Immature natural killer cell (primary cell): ENCODE data around the gene XCL1. TPM values are rescaled to one million over a fixed set of nuclear protein-coding genes. Genes with fewer than 3 reads are reported as not detected.
"Not testable (repeated sequence)": the region's sequence is repeated elsewhere in the genome, so short reads cannot be mapped to it uniquely, and the experiment has no call there.

Source experiments
- DNase-seq, 3 donors: peaks; one replicate each; pipeline ENCODE4 v3.0.0; 2022; ENCODE audit warnings: mixed read lengths in 1 of 3
- H3K27ac Mint-ChIP-seq, 6 donors: one replicate each; pipeline ENCODE4 v1.8.0; 2020; ENCODE audit warnings: mixed read lengths in 6 of 6, mild to moderate bottlenecking in 5 of 6, inconsistent platforms in 4 of 6, moderate library complexity in 3 of 6
- H3K27me3 Mint-ChIP-seq, 3 donors: one replicate each; pipeline ENCODE4 v1.8.0; 2020 to 2021; ENCODE audit warnings: low read depth in 3 of 3, mild to moderate bottlenecking in 3 of 3, mixed read lengths in 3 of 3, moderate library complexity in 3 of 3, inconsistent platforms in 1 of 3
- H3K36me3 Mint-ChIP-seq, 3 donors: one replicate each; pipeline ENCODE4 v1.8.0; 2020; ENCODE audit warnings: mixed read lengths in 3 of 3, inconsistent platforms in 2 of 3, mild to moderate bottlenecking in 2 of 3
- H3K4me1 Mint-ChIP-seq, 2 donors: one replicate each; pipeline ENCODE4 v1.8.0; 2020; ENCODE audit warnings: inconsistent platforms in 2 of 2, mild to moderate bottlenecking in 2 of 2, mixed read lengths in 2 of 2, moderate library complexity in 1 of 2
- H3K4me3 Mint-ChIP-seq, 5 donors: one replicate each; pipeline ENCODE4 v1.8.0; 2020; ENCODE audit warnings: mild to moderate bottlenecking in 5 of 5, mixed read lengths in 5 of 5, inconsistent platforms in 3 of 5, moderate library complexity in 3 of 5
- H3K9me3 Mint-ChIP-seq, 6 donors: one replicate each; pipeline ENCODE4 v1.8.0; 2020; ENCODE audit warnings: mild to moderate bottlenecking in 6 of 6, mixed read lengths in 6 of 6, inconsistent platforms in 4 of 6, moderate library complexity in 3 of 6
- polyA plus RNA-seq, 3 donors: library from polyadenylated mRNA; unstranded; fragments of 300-500 nt; fragmentation: Illumina TruSeq; gene quantifications; one replicate each; pipeline ENCODE4 v1.2.3, GENCODE V29; 2021

Gene XCL1
- 100 to 1,000 TPM in 1 of 3 donors, 10 to 100 TPM in 2; 40.1 to 123 (median 59.8) TPM for polyA plus RNA-seq

- DNase-seq = peak; percentile 57 to 70 (median 68)
- Mint-ChIP-seq H3K4me1 (peaks cover 43 to 75% of the 10 kb centered on the region in 2 donors), H3K36me3 (peaks cover 0 to 16% (median 11%) of the 10 kb centered on the region in 3 donors), H3K27ac (peak within 1 kb of the TSS; percentile 76 to 94 (median 84)), H3K4me3 (peak within 1 kb of the TSS; percentile 79 to 90 (median 83))
- H3K9me3 Mint-ChIP-seq, H3K27me3 Mint-ChIP-seq: not testable (repeated sequence)
Observed at GRCh38 chr1:168576245-168576688, at the start of gene XCL1. Gene XCL1, plus strand, starts transcription at chr1:168576605. Its CDS starts 33 bp downstream, at chr1:168576638.

GRCh38 chr1:168529518-168529917, 46.9 kb upstream of the XCL1 start:
- H3K4me1 Mint-ChIP-seq = peaks cover 52 to 58% of the 10 kb centered on the region in 2 donors
- no peak overlapping the region for H3K4me3 Mint-ChIP-seq

GRCh38 chr1:168531615-168532345, 44.6 kb upstream of the XCL1 start:
- H3K4me3 Mint-ChIP-seq = peak overlapping the region; percentile 7 to 71 (median 41)
- peak in 2 of 3 donors; percentile 48 to 56 for DNase-seq
- H3K36me3 Mint-ChIP-seq = no peaks in the 10 kb centered on the region
- H3K27me3 Mint-ChIP-seq = peaks cover 0 to 4% (median 3%) of the 10 kb centered on the region in 3 donors
- H3K9me3 Mint-ChIP-seq = no peaks in the 10 kb centered on the region
- peaks cover 72 to 75% of the 10 kb centered on the region in 2 donors for H3K4me1 Mint-ChIP-seq
- H3K27ac Mint-ChIP-seq = peak overlapping the region; percentile 0 to 74 (median 49)

More at GRCh38 chr1:168529518-168529917, 46.9 kb upstream of the XCL1 start:
- H3K27ac Mint-ChIP-seq = peak overlapping the region in 3 of 6 donors; percentile 44 to 57 (median 53)
- peaks cover 0 to 5% (median 3%) of the 10 kb centered on the region in 3 donors for H3K27me3 Mint-ChIP-seq
- no peak for DNase-seq
- peaks cover 0 to 1% (median under 1%) of the 10 kb centered on the region in 3 donors for H3K36me3 Mint-ChIP-seq
- peaks cover 0 to under 1% (median 0%) of the 10 kb centered on the region in 6 donors for H3K9me3 Mint-ChIP-seq

GRCh38 chr1:168535536-168535935, 40.9 kb upstream of the XCL1 start:
- Mint-ChIP-seq H3K36me3 (peaks cover 6 to 24% (median 13%) of the 10 kb centered on the region in 3 donors), H3K4me1 (peaks cover 93 to 95% of the 10 kb centered on the region in 2 donors), H3K9me3 (peaks cover 0 to 13% (median 2%) of the 10 kb centered on the region in 6 donors), H3K27me3 (peaks cover 0 to 1% (median 0%) of the 10 kb centered on the region in 3 donors), H3K4me3 (peak overlapping the region; percentile 71 to 87 (median 82)), H3K27ac (peak overlapping the region; percentile 83 to 93 (median 90))
- DNase-seq = peak; percentile 76 to 80 (median 79)

- Mint-ChIP-seq H3K36me3 (peaks cover 18 to 38% (median 19%) of the 10 kb centered on the region in 3 donors), H3K4me1 (peaks cover 75 to 90% of the 10 kb centered on the region in 2 donors), H3K4me3 (peak overlapping the region; percentile 74 to 97 (median 94)), H3K9me3 (peaks cover 0 to 13% (median 2%) of the 10 kb centered on the region in 6 donors), H3K27ac (peak overlapping the region; percentile 64 to 96 (median 95))
- not testable (repeated sequence) for H3K27me3 Mint-ChIP-seq, DNase-seq
Observed at GRCh38 chr1:168540798-168541197, 35.6 kb upstream of the XCL1 start.

GRCh38 chr1:168542978-168543377, 33.4 kb upstream of the XCL1 start:
- Mint-ChIP-seq H3K4me3 (peak overlapping the region; percentile 74 to 97 (median 94)), H3K36me3 (peaks cover 13 to 30% (median 18%) of the 10 kb centered on the region in 3 donors), H3K4me1 (peaks cover 55 to 78% of the 10 kb centered on the region in 2 donors), H3K9me3 (peaks cover 0 to 13% (median 2%) of the 10 kb centered on the region in 6 donors), H3K27ac (peak overlapping the region; percentile 64 to 96 (median 95))
- H3K27me3 Mint-ChIP-seq = not testable (repeated sequence)
- peak in 1 of 3 donors; percentile 21 for DNase-seq

GRCh38 chr1:168543840-168544498, 32.4 kb upstream of the XCL1 start, which contains the start of gene XCL2:
Gene XCL2, minus strand, starts transcription at chr1:168543997. Its CDS starts 33 bp downstream, at chr1:168543964.
- peaks cover 0 to 12% (median under 1%) of the 10 kb centered on the region in 6 donors for H3K9me3 Mint-ChIP-seq
- H3K27me3 Mint-ChIP-seq = not testable (repeated sequence)
- peaks cover 11 to 26% (median 18%) of the 10 kb centered on the region in 3 donors for H3K36me3 Mint-ChIP-seq
- peaks cover 45 to 70% of the 10 kb centered on the region in 2 donors for H3K4me1 Mint-ChIP-seq
- H3K4me3 Mint-ChIP-seq = peak within 1 kb of the TSS; percentile 82 to 97 (median 94)
- peak within 1 kb of the TSS; percentile 64 to 97 (median 95) for H3K27ac Mint-ChIP-seq
- DNase-seq = peak; percentile 51 to 67 (median 62)

GRCh38 chr1:168545678-168546552, 30.5 kb upstream of the XCL1 start:
- not testable (repeated sequence) for DNase-seq, H3K27me3 Mint-ChIP-seq, H3K9me3 Mint-ChIP-seq
- Mint-ChIP-seq H3K4me1 (peaks cover 37 to 68% of the 10 kb centered on the region in 2 donors), H3K27ac (peak overlapping the region in 4 of 6 donors; percentile 3 to 64 (median 29)), H3K4me3 (peak overlapping the region in 4 of 5 donors; percentile 1 to 38 (median 14)), H3K36me3 (peaks cover 4 to 12% (median 11%) of the 10 kb centered on the region in 3 donors)

- not testable (repeated sequence) for H3K27ac Mint-ChIP-seq, H3K27me3 Mint-ChIP-seq, DNase-seq, H3K36me3 Mint-ChIP-seq, H3K9me3 Mint-ChIP-seq, H3K4me3 Mint-ChIP-seq
- H3K4me1 Mint-ChIP-seq = peaks cover 33 to 66% of the 10 kb centered on the region in 2 donors
Observed at GRCh38 chr1:168546553-168546895, 29.9 kb upstream of the XCL1 start.

- Mint-ChIP-seq H3K4me3 (no peak overlapping the region), H3K27me3 (peaks cover 0 to 4% (median 2%) of the 10 kb centered on the region in 3 donors), H3K27ac (no peak overlapping the region), H3K9me3 (peaks cover 0 to 3% (median 0%) of the 10 kb centered on the region in 6 donors), H3K4me1 (peaks cover 37 to 68% of the 10 kb centered on the region in 2 donors), H3K36me3 (no peaks in the 10 kb centered on the region)
- no peak for DNase-seq
Observed at GRCh38 chr1:168550971-168551370, 25.4 kb upstream of the XCL1 start.

GRCh38 chr1:168551688-168552087, 24.7 kb upstream of the XCL1 start:
- no peak for DNase-seq
- peaks cover 43 to 68% of the 10 kb centered on the region in 2 donors for H3K4me1 Mint-ChIP-seq
- peaks cover 0 to 3% (median 0%) of the 10 kb centered on the region in 6 donors for H3K9me3 Mint-ChIP-seq
- no peaks in the 10 kb centered on the region for H3K36me3 Mint-ChIP-seq
- H3K4me3 Mint-ChIP-seq = no peak overlapping the region
- H3K27me3 Mint-ChIP-seq = peaks cover 0 to 2% (median 2%) of the 10 kb centered on the region in 3 donors
- no peak overlapping the region for H3K27ac Mint-ChIP-seq

- Mint-ChIP-seq H3K9me3 (peaks cover 0 to 3% (median 0%) of the 10 kb centered on the region in 6 donors), H3K4me1 (peaks cover 54 to 80% of the 10 kb centered on the region in 2 donors), H3K27ac (no peak overlapping the region), H3K4me3 (no peak overlapping the region), H3K27me3 (peaks cover 0 to 9% (median 5%) of the 10 kb centered on the region in 3 donors), H3K36me3 (no peaks in the 10 kb centered on the region)
- no peak for DNase-seq
Observed at GRCh38 chr1:168552961-168553360, 23.4 kb upstream of the XCL1 start.
